Kidney (tissue), 14 donors: ENCODE data around the gene KIF26B. TPM values are rescaled to one million over a fixed set of nuclear protein-coding genes. Genes with fewer than 3 reads are reported as not detected.

Experiments
- DNase-seq, 5 donors: peaks; one replicate each; pipeline ENCODE4 v3.0.0-alpha.2; 2013 to 2020
- FAIRE-seq: peaks from 2 replicates; lab custom pipeline; 2012; peaks lifted over from hg19 to GRCh38; lab: Jason Lieb, UNC
- H3K27ac ChIP-seq, 2 donors: one replicate each; pipeline ENCODE4 v1.7.0; 2013; ENCODE audit warnings: low read depth in 2 of 2, low read length in 2 of 2, inconsistent platforms in 1 of 2
- H3K27me3 ChIP-seq: one replicate; pipeline ENCODE4 v1.7.1; 2013; ENCODE audit warnings: low read length, inconsistent platforms; ENCODE audit not compliant: control insufficient read depth, insufficient read depth
- H3K36me3 ChIP-seq, 3 donors: one replicate each; pipeline versions ENCODE4 v1.7.0 to v1.7.1; 2013; ENCODE audit warnings: low read length in 3 of 3, control low read depth in 1 of 3, inconsistent platforms in 1 of 3; ENCODE audit not compliant: insufficient read depth in 3 of 3, control insufficient read depth in 2 of 3
- H3K4me1 ChIP-seq, 3 donors: one replicate each; pipeline versions ENCODE4 v1.7.0 to v1.7.1; 2013; ENCODE audit warnings: low read length in 3 of 3, inconsistent platforms in 1 of 3, low read depth in 1 of 3; ENCODE audit not compliant: control insufficient read depth in 2 of 3, insufficient read depth in 2 of 3
- H3K4me3 ChIP-seq, 3 donors: one replicate each; pipeline versions ENCODE4 v1.7.0 to v1.8.1; 2013; ENCODE audit warnings: low read length in 3 of 3, control low read depth in 1 of 3, inconsistent platforms in 1 of 3
- H3K9ac ChIP-seq, 3 donors: one replicate each; pipeline versions ENCODE4 v1.7.0 to v1.7.1; 2013; ENCODE audit warnings: low read length in 3 of 3, control low read depth in 1 of 3, inconsistent platforms in 1 of 3
- H3K9me3 ChIP-seq, 3 donors: one replicate each; pipeline versions ENCODE4 v1.7.0 to v1.7.1; 2013; ENCODE audit warnings: low read length in 3 of 3, control low read depth in 1 of 3, inconsistent platforms in 1 of 3; ENCODE audit not compliant: control insufficient read depth in 2 of 3, insufficient read depth in 1 of 3
- CTCF ChIP-seq: IDR thresholded peaks from 3 replicates; pipeline ENCODE4 v1.5.1; 2012; ENCODE audit warnings: mild to moderate bottlenecking, moderate library complexity, borderline replicate concordance; ENCODE audit not compliant: insufficient read depth; ENCODE audit errors: extremely low read depth
- intact Hi-C: fragments of 100-400 bp; cut with DNase I; formaldehyde crosslinking; loops from one replicate; pipeline ENCODE4 v1.11.1; 2022
- polyA plus RNA-seq: library from polyadenylated mRNA; stranded (reverse); fragments of 350-450 nt; fragmentation: Illumina TruSeq; extraction: RNeasy Lipid Tissue Mini Kit (QIAGEN cat#74804); gene quantifications from one replicate; pipeline ENCODE4 v1.2.3, GENCODE V29; 2014; ENCODE audit warnings: low read depth, low replicate concordance; ENCODE audit not compliant: insufficient read depth
- total RNA-seq: library from RNA; stranded (reverse); fragmentation: NEBNext Ultra II Directional; extraction: Animal tissue kit (Norgen Biotek cat#: 25700); gene quantifications from one replicate; pipeline ENCODE4 v1.2.1, GENCODE V29; 2021
- donor health status: control.
- donor health status: control.
- donor health status: control.
- donor health status: control.
- donor health status: control.
- donor health status: DM: yes; HTN: yes; CAD: no.
- donor health status: Normal renal cell carcinoma (clear cell type).

Gene KIF26B
- total and polyA plus RNA-seq, 2 donors from 2014 or later, result 0.52 to 10.7 TPM

- DNase-seq (no peak), FAIRE-seq (no peak)
- intact Hi-C loops, result no loop called here
- no peaks in the 10 kb centered on the region for H3K36me3 ChIP-seq
- no peaks in the 10 kb centered on the region for H3K4me1 ChIP-seq
- H3K27ac ChIP-seq, result no peak overlapping the region
- H3K9me3 ChIP-seq, result no peaks in the 10 kb centered on the region
- no peak overlapping the region for H3K4me3 ChIP-seq
- H3K9ac ChIP-seq, result no peak overlapping the region
- TF ChIP-seq CTCF, result no peak
- no peaks in the 10 kb centered on the region for H3K27me3 ChIP-seq
These were observed 595.5 kb downstream of the KIF26B start for GRCh38 chr1:245750261-245750660.

- FAIRE-seq (no peak), DNase-seq (no peak)
- TF ChIP-seq CTCF, result no peak
- no peaks in the 10 kb centered on the region for H3K4me1 ChIP-seq
- H3K27me3 ChIP-seq, result no peaks in the 10 kb centered on the region
- no peaks in the 10 kb centered on the region for H3K9me3 ChIP-seq
- H3K4me3 ChIP-seq, result no peak overlapping the region
- H3K36me3 ChIP-seq, result no peaks in the 10 kb centered on the region
- intact Hi-C loops, result no loop called here
- no peak overlapping the region for H3K9ac ChIP-seq
- H3K27ac ChIP-seq, result no peak overlapping the region
These were observed 596.3 kb downstream of the KIF26B start for GRCh38 chr1:245751116-245751515.

GRCh38 chr1:245751726-245752470 is 597.1 kb downstream of the KIF26B start:
- no peak overlapping the region for H3K27ac ChIP-seq
- H3K36me3 ChIP-seq, result no peaks in the 10 kb centered on the region
- intact Hi-C loops, result no loop called here
- DNase-seq (no peak), FAIRE-seq (no peak)
- H3K4me3 ChIP-seq, result no peak overlapping the region
- no peak for TF ChIP-seq CTCF
- no peaks in the 10 kb centered on the region for H3K27me3 ChIP-seq
- H3K9ac ChIP-seq, result no peak overlapping the region
- no peaks in the 10 kb centered on the region for H3K4me1 ChIP-seq
- H3K9me3 ChIP-seq, result no peaks in the 10 kb centered on the region
